ENCODE data around the gene KIRREL3. TPM values are rescaled to one million over a fixed set of nuclear protein-coding genes. Genes with fewer than 3 reads are reported as not detected.
A peak's percentile ranks its signal among the peaks of the same experiment; 100 is the strongest.

Gene KIRREL3
- total RNA-seq, 1 donor from 2014 or later = not detected

- no peaks in the 10 kb centered on the region for H3K36me3 ChIP-seq
- H3K9me3 ChIP-seq = no peaks in the 10 kb centered on the region
- no peak overlapping the region for H3K27ac ChIP-seq
- no peak for DNase-seq
- intact Hi-C loops (cut with DNase I) = no loop called here
- no peaks in the 10 kb centered on the region for H3K4me1 ChIP-seq
- TF ChIP-seq, protein P1, sequence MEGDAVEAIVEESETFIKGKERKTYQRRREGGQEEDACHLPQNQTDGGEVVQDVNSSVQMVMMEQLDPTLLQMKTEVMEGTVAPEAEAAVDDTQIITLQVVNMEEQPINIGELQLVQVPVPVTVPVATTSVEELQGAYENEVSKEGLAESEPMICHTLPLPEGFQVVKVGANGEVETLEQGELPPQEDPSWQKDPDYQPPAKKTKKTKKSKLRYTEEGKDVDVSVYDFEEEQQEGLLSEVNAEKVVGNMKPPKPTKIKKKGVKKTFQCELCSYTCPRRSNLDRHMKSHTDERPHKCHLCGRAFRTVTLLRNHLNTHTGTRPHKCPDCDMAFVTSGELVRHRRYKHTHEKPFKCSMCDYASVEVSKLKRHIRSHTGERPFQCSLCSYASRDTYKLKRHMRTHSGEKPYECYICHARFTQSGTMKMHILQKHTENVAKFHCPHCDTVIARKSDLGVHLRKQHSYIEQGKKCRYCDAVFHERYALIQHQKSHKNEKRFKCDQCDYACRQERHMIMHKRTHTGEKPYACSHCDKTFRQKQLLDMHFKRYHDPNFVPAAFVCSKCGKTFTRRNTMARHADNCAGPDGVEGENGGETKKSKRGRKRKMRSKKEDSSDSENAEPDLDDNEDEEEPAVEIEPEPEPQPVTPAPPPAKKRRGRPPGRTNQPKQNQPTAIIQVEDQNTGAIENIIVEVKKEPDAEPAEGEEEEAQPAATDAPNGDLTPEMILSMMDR (IDR thresholded peaks at IDR 0.05) = no peak
- H3K4me3 ChIP-seq = no peak overlapping the region
- no peaks in the 10 kb centered on the region for H3K27me3 ChIP-seq
- no peak for ATAC-seq
Observed at GRCh38 chr11:126968915-126969314, 31.7 kb downstream of the KIRREL3 start.

DNA sequence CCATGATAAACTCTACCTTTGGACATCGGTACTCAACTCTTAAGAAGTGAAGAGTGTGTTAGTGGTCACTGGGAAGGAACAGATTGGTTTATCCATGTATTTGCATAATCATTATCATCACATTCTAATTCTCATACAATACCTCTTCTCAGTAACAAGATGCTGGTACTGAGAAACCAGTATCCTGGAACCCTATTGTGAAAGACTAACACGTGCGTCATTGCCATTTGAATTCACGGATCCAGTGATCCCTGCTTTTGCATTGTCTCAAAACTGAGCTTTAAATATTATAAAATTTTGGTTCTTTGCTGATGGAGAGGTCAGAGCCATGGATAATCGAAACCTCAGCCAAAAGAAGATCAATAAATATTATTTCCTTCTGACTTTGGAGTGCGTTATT lies 35.2 kb downstream of the KIRREL3 start:
- TF ChIP-seq, protein P1 (IDR thresholded peaks at IDR 0.05) = no peak
- Histone ChIP-seq H3K4me1 (no peaks in the 10 kb centered on the region), H3K36me3 (no peaks in the 10 kb centered on the region), H3K27ac (no peak overlapping the region), H3K27me3 (no peaks in the 10 kb centered on the region), H3K9me3 (no peaks in the 10 kb centered on the region), H3K4me3 (no peak overlapping the region)
- intact Hi-C loops (cut with DNase I) = no loop called here
- DNase-seq = no peak
- ATAC-seq = no peak

- peak; percentile 89 for ATAC-seq
- no peak for DNase-seq
- Histone ChIP-seq H3K27ac (no peak overlapping the region), H3K4me3 (no peak overlapping the region), H3K4me1 (no peaks in the 10 kb centered on the region), H3K36me3 (no peaks in the 10 kb centered on the region), H3K27me3 (no peaks in the 10 kb centered on the region), H3K9me3 (no peaks in the 10 kb centered on the region)
- intact Hi-C loops (cut with DNase I) = no loop called here
- TF ChIP-seq, protein P1 (IDR thresholded peaks at IDR 0.05) = no peak
Observed at GRCh38 chr11:126963603-126964363, 36.8 kb downstream of the KIRREL3 start.

DNA sequence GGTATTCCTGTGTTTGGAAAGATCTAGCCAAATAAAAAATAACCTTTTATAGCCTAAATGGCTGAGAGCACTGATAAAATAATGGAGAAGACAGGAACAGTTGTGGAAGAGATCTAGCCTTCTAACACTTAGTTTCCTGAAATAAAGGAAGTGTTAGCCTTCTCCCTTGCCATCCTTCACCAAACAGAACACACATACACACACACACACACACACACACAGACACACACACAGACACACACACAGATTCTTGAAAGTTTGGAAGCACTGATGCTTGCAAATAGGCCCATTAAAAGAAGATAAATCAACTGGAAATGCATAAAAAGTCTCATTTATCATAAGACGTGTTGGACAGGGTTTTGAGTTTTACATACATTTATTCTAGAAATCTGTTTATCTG lies 37.5 kb downstream of the KIRREL3 start:
- H3K27me3 ChIP-seq = no peaks in the 10 kb centered on the region
- no peak for ATAC-seq

GRCh38 chr11:126959700-126960099 lies 40.9 kb downstream of the KIRREL3 start:
- TF ChIP-seq, protein P1 (IDR thresholded peaks at IDR 0.05) = no peak
- Histone ChIP-seq H3K27me3 (no peaks in the 10 kb centered on the region), H3K36me3 (no peaks in the 10 kb centered on the region), H3K4me1 (no peaks in the 10 kb centered on the region), H3K4me3 (no peak overlapping the region), H3K27ac (no peak overlapping the region), H3K9me3 (no peaks in the 10 kb centered on the region)
- ATAC-seq (no peak), DNase-seq (no peak)
- intact Hi-C loops (cut with DNase I) = no loop called here

More for the DNA sequence above, 37.5 kb downstream of the KIRREL3 start:
- H3K9me3 ChIP-seq = no peaks in the 10 kb centered on the region
- intact Hi-C loops (cut with DNase I) = no loop called here
- TF ChIP-seq, protein P1 (IDR thresholded peaks at IDR 0.05) = no peak
- H3K27ac ChIP-seq = no peak overlapping the region
- H3K36me3 ChIP-seq = no peaks in the 10 kb centered on the region
- no peak overlapping the region for H3K4me3 ChIP-seq
- H3K4me1 ChIP-seq = no peaks in the 10 kb centered on the region
- DNase-seq = no peak
